Renal pelvis (tissue), 4 donors: ENCODE measurements around the gene HNRNPH1. TPM values are rescaled to one million over a fixed set of nuclear protein-coding genes. Genes with fewer than 3 reads are reported as not detected.

ENCODE experiments used
- DNase-seq: peaks from one replicate; pipeline ENCODE4 v3.0.0-alpha.2; 2013
- polyA plus RNA-seq, 3 donors: library from polyadenylated mRNA; unstranded; fragments of 120-200 nt; gene quantifications; one replicate each; pipeline ENCODE4 v1.2.1, GENCODE V29; 2013; ENCODE audit not compliant: insufficient read length in 3 of 3

HNRNPH1 gene
- polyA plus RNA-seq, 3 donors, result 988 to 1,833 (median 1,566) TPM

- DNase-seq, result no peak
These were observed 15.3 kb downstream of the HNRNPH1 start for GRCh38 chr5:179608131-179608581.

GRCh38 chr5:179607160-179607931, 16.1 kb downstream of the HNRNPH1 start:
- no peak for DNase-seq

GRCh38 chr5:179606910-179607159, 16.6 kb downstream of the HNRNPH1 start:
- no peak for DNase-seq

- no peak for DNase-seq
These were observed 17.2 kb downstream of the HNRNPH1 start for GRCh38 chr5:179606071-179606909.

GRCh38 chr5:179605026-179605833, 18.2 kb downstream of the HNRNPH1 start:
- DNase-seq, result no peak

GRCh38 chr5:179603308-179603707, 20.2 kb downstream of the HNRNPH1 start:
- DNase-seq, result no peak

GRCh38 chr5:179601871-179602625, 21.4 kb downstream of the HNRNPH1 start:
- no peak for DNase-seq

GRCh38 chr5:179599973-179600372, 23.5 kb downstream of the HNRNPH1 start:
- DNase-seq, result no peak

GRCh38 chr5:179599566-179599965, 23.9 kb downstream of the HNRNPH1 start:
- DNase-seq, result no peak

- no peak for DNase-seq
These were observed 24.4 kb downstream of the HNRNPH1 start for GRCh38 chr5:179599100-179599499.

GRCh38 chr5:179596421-179596820, 27.1 kb downstream of the HNRNPH1 start:
- DNase-seq, result no peak

GRCh38 chr5:179595916-179596315, 27.6 kb downstream of the HNRNPH1 start:
- no peak for DNase-seq

GRCh38 chr5:179588166-179588565, 35.3 kb downstream of the HNRNPH1 start:
- DNase-seq, result no peak

- DNase-seq, result no peak
These were observed 37.5 kb downstream of the HNRNPH1 start for GRCh38 chr5:179585941-179586401.

GRCh38 chr5:179577286-179577960, 46.0 kb downstream of the HNRNPH1 start:
- no peak for DNase-seq

- no peak for DNase-seq
These were observed 51.1 kb downstream of the HNRNPH1 start for GRCh38 chr5:179572386-179572785.

GRCh38 chr5:179568721-179569120, 54.8 kb downstream of the HNRNPH1 start:
- DNase-seq, result peak; percentile 22

GRCh38 chr5:179564526-179564925, 58.9 kb downstream of the HNRNPH1 start:
- DNase-seq, result no peak
